ENCODE data around the gene PRR35.

PRR35 gene

DNA sequence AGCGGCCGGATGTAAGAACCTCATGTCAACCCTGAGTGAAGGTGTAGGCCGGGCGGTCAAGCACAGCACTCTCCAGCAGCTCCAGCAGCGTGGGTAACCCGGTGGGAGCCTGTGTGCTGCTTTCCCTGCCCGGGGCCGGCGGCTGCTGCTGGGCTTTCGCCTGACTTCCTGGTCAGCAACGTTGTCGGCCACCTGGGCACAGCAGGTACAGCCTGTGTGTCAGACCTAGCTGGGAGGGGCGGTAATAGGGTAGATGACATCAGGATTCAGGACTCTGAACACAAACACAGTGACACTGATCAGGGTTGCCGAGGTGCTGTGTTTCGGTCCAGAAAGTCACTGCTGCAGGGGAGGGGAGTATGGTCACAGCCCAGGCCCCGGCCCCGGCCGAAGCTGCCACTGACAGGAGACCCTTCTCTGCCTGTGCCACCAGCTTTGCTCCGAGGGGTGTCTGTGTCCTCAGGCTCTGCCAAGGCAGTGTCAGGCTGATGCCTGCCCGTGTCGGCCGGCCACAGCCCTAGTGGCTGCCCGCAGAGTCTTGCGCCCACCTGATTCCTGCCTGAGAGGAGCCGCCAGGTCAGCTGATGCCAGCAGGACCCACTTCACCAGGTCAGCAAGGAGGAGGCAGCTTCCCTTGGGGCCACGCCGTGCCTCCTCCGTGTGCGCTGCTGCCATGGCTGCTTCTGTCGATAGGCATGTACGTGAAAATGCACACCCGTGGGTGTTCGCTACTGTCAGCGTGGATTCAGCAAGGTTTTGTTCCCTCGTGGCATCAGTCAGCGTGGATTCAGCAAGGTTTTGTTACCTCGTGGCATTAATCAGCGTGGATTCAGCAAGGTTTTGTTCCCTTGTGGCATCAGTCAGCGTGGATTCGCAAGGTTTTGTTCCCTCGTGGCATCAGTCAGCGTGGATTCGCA lies 38.9 kb downstream of the PRR35 start:
- TF ChIP-seq, protein P1, sequence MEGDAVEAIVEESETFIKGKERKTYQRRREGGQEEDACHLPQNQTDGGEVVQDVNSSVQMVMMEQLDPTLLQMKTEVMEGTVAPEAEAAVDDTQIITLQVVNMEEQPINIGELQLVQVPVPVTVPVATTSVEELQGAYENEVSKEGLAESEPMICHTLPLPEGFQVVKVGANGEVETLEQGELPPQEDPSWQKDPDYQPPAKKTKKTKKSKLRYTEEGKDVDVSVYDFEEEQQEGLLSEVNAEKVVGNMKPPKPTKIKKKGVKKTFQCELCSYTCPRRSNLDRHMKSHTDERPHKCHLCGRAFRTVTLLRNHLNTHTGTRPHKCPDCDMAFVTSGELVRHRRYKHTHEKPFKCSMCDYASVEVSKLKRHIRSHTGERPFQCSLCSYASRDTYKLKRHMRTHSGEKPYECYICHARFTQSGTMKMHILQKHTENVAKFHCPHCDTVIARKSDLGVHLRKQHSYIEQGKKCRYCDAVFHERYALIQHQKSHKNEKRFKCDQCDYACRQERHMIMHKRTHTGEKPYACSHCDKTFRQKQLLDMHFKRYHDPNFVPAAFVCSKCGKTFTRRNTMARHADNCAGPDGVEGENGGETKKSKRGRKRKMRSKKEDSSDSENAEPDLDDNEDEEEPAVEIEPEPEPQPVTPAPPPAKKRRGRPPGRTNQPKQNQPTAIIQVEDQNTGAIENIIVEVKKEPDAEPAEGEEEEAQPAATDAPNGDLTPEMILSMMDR (conservative IDR thresholded peaks at IDR 0.05): no peak
- TF ChIP-seq ZFX (IDR thresholded peaks at IDR 0.05): no peak
- no peak overlapping the region for H3K27ac ChIP-seq

- TF ChIP-seq, protein P1 (conservative IDR thresholded peaks at IDR 0.05): no peak; the same call in 1 of the 2 replicates
- no peak for TF ChIP-seq ZFX (IDR thresholded peaks at IDR 0.05)
- no peak overlapping the region for H3K27ac ChIP-seq
Measured at GRCh38 chr16:600781-601180, 40.6 kb downstream of the PRR35 start.

DNA sequence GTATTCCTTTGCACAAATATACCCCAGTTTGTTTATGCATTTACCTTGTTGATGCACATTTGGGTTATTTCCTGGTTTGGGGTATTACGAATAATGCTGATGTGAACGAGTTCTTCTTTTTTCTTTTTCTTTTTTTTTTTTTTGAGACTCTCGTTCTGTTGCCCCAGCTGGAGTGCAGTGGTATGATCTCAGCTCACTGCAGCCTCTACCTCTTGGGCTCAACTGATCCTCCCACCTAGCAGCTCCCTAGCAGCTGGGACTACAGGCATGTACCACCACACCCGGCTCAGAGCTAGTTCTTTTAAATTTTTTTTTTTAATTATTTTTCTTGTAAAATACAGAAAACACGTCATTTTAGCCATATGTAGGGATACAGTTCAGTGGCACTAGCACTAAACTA lies 43.7 kb downstream of the PRR35 start:
- no peak for TF ChIP-seq ZFX (IDR thresholded peaks at IDR 0.05)
- TF ChIP-seq, protein P1 (conservative IDR thresholded peaks at IDR 0.05): no peak
- no peak overlapping the region for H3K27ac ChIP-seq

DNA sequence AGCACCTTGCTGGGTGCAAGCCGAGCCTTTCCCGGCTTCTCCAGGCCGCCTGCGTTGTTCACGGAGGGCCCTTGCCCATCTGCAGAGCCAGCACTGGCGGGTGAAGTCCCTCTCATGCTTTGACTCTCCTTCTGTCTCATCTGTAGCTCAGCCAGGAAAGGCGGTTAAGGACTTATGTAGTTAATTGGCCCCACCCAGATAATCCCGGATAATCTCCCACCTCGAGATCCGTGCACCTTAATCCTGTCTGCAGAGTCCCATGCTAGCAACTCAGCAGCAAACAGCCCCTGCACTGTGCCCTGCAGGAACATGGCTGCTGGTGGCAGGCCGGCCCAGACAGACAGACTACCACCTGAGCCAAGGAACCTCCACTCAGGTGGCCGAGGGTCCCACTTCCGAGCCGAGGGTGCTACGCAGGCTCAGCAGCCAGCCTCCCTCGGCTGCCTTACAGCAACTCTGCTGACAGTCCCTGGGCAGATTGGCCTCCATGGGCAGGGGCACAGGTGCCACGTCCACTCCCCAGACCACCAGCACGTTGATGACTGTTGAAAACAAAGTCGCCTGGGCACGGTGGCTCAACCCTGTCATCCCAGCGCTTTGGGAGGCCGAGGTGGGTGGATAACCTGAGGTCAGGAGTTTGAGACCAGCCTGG lies 46.6 kb downstream of the PRR35 start:
- no peak overlapping the region for H3K27ac ChIP-seq
- no peak for TF ChIP-seq ZFX (IDR thresholded peaks at IDR 0.05)
- TF ChIP-seq, protein P1 (conservative IDR thresholded peaks at IDR 0.05): no peak

- H3K27ac ChIP-seq: no peak overlapping the region
Measured at GRCh38 chr16:608019-608418, 47.8 kb downstream of the PRR35 start.

GRCh38 chr16:609316-609715 lies 49.1 kb downstream of the PRR35 start:
- TF ChIP-seq, protein P1 (conservative IDR thresholded peaks at IDR 0.05): no peak
- TF ChIP-seq ZFX (IDR thresholded peaks at IDR 0.05): no peak
- no peak overlapping the region for H3K27ac ChIP-seq

More at GRCh38 chr16:608019-608418, 47.8 kb downstream of the PRR35 start:
- TF ChIP-seq ZFX (IDR thresholded peaks at IDR 0.05): no peak
- TF ChIP-seq, protein P1 (conservative IDR thresholded peaks at IDR 0.05): no peak

- TF ChIP-seq ZFX (IDR thresholded peaks at IDR 0.05): no peak
- TF ChIP-seq, protein P1 (conservative IDR thresholded peaks at IDR 0.05): no peak
- H3K27ac ChIP-seq: no peak overlapping the region
Measured at GRCh38 chr16:609984-610383, 49.8 kb downstream of the PRR35 start.
